Measurements from ENCODE around the gene GABRR2.

- TF ChIP-seq, protein P1, sequence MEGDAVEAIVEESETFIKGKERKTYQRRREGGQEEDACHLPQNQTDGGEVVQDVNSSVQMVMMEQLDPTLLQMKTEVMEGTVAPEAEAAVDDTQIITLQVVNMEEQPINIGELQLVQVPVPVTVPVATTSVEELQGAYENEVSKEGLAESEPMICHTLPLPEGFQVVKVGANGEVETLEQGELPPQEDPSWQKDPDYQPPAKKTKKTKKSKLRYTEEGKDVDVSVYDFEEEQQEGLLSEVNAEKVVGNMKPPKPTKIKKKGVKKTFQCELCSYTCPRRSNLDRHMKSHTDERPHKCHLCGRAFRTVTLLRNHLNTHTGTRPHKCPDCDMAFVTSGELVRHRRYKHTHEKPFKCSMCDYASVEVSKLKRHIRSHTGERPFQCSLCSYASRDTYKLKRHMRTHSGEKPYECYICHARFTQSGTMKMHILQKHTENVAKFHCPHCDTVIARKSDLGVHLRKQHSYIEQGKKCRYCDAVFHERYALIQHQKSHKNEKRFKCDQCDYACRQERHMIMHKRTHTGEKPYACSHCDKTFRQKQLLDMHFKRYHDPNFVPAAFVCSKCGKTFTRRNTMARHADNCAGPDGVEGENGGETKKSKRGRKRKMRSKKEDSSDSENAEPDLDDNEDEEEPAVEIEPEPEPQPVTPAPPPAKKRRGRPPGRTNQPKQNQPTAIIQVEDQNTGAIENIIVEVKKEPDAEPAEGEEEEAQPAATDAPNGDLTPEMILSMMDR (IDR thresholded peaks at IDR 0.05) = no peak
- TF ChIP-seq POLR2A (IDR thresholded peaks at IDR 0.05) (no peak), EP300 (IDR thresholded peaks at IDR 0.05) (no peak)
Measured at GRCh38 chr6:89291256-89291819, 23.8 kb downstream of the GABRR2 start.
